H9 (cell line): ENCODE measurements around the gene SLX4. TPM values are rescaled to one million over a fixed set of nuclear protein-coding genes. Genes with fewer than 3 reads are reported as not detected.

Source experiments
- DNase-seq: peaks from one replicate; pipeline ENCODE4 v3.0.0-alpha.2; 2017
- H2AFZ ChIP-seq: one replicate; pipeline ENCODE4 v1.6.1; 2013; ENCODE audit warnings: mild to moderate bottlenecking, low read length, control low read depth, moderate library complexity
- H2AK5ac ChIP-seq: 2 replicates; pipeline ENCODE4 v1.6.1; 2013; ENCODE audit warnings: low read length, control low read depth, mixed read lengths; ENCODE audit not compliant: insufficient read length
- H2BK120ac ChIP-seq: one replicate; pipeline ENCODE4 v1.6.1; 2013; ENCODE audit warnings: low read depth, mild to moderate bottlenecking, low read length, control low read depth, inconsistent platforms; ENCODE audit not compliant: poor library complexity, severe bottlenecking
- H2BK12ac ChIP-seq: 2 replicates; pipeline ENCODE4 v1.6.1; 2013; ENCODE audit warnings: low read length, control low read depth, mixed read lengths, low read depth; ENCODE audit not compliant: insufficient read length
- H2BK15ac ChIP-seq: 2 replicates; pipeline ENCODE4 v1.6.1; 2013; ENCODE audit warnings: low read depth, low read length, control low read depth
- H2BK20ac ChIP-seq: one replicate; pipeline ENCODE4 v1.6.1; 2013; ENCODE audit warnings: low read depth, mild to moderate bottlenecking, low read length, control low read depth, inconsistent platforms; ENCODE audit not compliant: poor library complexity, severe bottlenecking
- H2BK5ac ChIP-seq: 2 replicates; pipeline ENCODE4 v1.6.1; 2013; ENCODE audit warnings: low read length, control low read depth, mixed read lengths; ENCODE audit not compliant: insufficient read length
- H3K14ac ChIP-seq: 2 replicates; pipeline ENCODE4 v1.6.1; 2013; ENCODE audit warnings: low read length, control low read depth; ENCODE audit not compliant: insufficient read depth
- H3K18ac ChIP-seq: 2 replicates; pipeline ENCODE4 v1.6.1; 2013; ENCODE audit warnings: low read depth, mild to moderate bottlenecking, mixed read lengths, low read length, control low read depth; ENCODE audit not compliant: insufficient read length
- H3K23ac ChIP-seq: 2 replicates; pipeline ENCODE4 v1.6.1; 2013; ENCODE audit warnings: low read length, control low read depth, mixed read lengths, low read depth; ENCODE audit not compliant: insufficient read length
- H3K23me2 ChIP-seq: 2 replicates; pipeline ENCODE4 v1.6.1; 2013; ENCODE audit warnings: low read depth, mild to moderate bottlenecking, mixed read lengths, low read length, control low read depth; ENCODE audit not compliant: insufficient read length, poor library complexity, severe bottlenecking
- H3K27ac ChIP-seq: 2 replicates; pipeline ENCODE4 v1.5.1; 2013; ENCODE audit warnings: low read length, control low read depth, mixed read lengths, low read depth; ENCODE audit not compliant: insufficient read length
- H3K27me3 ChIP-seq: 2 replicates; pipeline ENCODE4 v1.6.1; 2013; ENCODE audit warnings: low read length, control low read depth, inconsistent platforms; ENCODE audit not compliant: insufficient read depth
- H3K4ac ChIP-seq: 2 replicates; pipeline ENCODE4 v1.6.1; 2013; ENCODE audit warnings: low read depth, mild to moderate bottlenecking, control low read depth, inconsistent platforms, low read length, moderate library complexity
- H3K4me1 ChIP-seq: 2 replicates; pipeline ENCODE4 v1.6.1; 2013; ENCODE audit warnings: low read length, control low read depth, inconsistent platforms; ENCODE audit not compliant: insufficient read depth
- H3K4me2 ChIP-seq: 2 replicates; pipeline ENCODE4 v1.6.1; 2013; ENCODE audit warnings: low read length, control low read depth, mixed read lengths; ENCODE audit not compliant: insufficient read length, insufficient read depth
- H3K56ac ChIP-seq: 2 replicates; pipeline ENCODE4 v1.6.1; 2013; ENCODE audit warnings: low read depth, mild to moderate bottlenecking, mixed read lengths, low read length, control low read depth; ENCODE audit not compliant: insufficient read length
- H3K79me1 ChIP-seq: 2 replicates; pipeline ENCODE4 v1.6.1; 2013; ENCODE audit warnings: low read depth, mild to moderate bottlenecking, moderate library complexity, low read length, control low read depth, inconsistent platforms; ENCODE audit not compliant: insufficient read depth, poor library complexity, severe bottlenecking
- H3K79me2 ChIP-seq: 2 replicates; pipeline ENCODE4 v1.6.1; 2013; ENCODE audit warnings: low read length, control low read depth, inconsistent platforms; ENCODE audit not compliant: insufficient read depth
- H3K9ac ChIP-seq: 2 replicates; pipeline ENCODE4 v1.6.1; 2013; ENCODE audit warnings: low read length, control low read depth, mixed read lengths; ENCODE audit not compliant: insufficient read length; ENCODE audit errors: extremely low read depth
- H3K9me3 ChIP-seq: one replicate; pipeline ENCODE4 v1.6.1; 2013; ENCODE audit warnings: low read depth, low read length, inconsistent platforms; ENCODE audit not compliant: control insufficient read depth
- H3T11ph ChIP-seq: one replicate; pipeline ENCODE4 v1.6.1; 2013; ENCODE audit warnings: mild to moderate bottlenecking, low read length, control low read depth, inconsistent platforms
- H4K20me1 ChIP-seq: one replicate; pipeline ENCODE4 v1.6.1; 2013; ENCODE audit not compliant: control insufficient read depth, insufficient read length, insufficient read depth
- H4K5ac ChIP-seq: 2 replicates; pipeline ENCODE4 v1.6.1; 2013; ENCODE audit warnings: low read depth, mild to moderate bottlenecking, mixed read lengths, low read length, control low read depth; ENCODE audit not compliant: insufficient read length
- H4K8ac ChIP-seq: replicated peaks from 2 replicates; pipeline ENCODE4 v1.6.1; 2013; ENCODE audit warnings: low read length, control low read depth, mixed read lengths, low read depth; ENCODE audit not compliant: insufficient read length
- H4K91ac ChIP-seq: 2 replicates; pipeline ENCODE4 v1.6.1; 2013; ENCODE audit warnings: low read depth, mild to moderate bottlenecking, moderate library complexity, mixed read lengths, low read length, control low read depth; ENCODE audit not compliant: insufficient read length
- H3K27ac Mint-ChIP-seq, 3 experiments: 2 replicates in 2 of 3; 3 replicates in 1 of 3; pipeline ENCODE4 v1.8.0; 2020 to 2021; ENCODE audit warnings: mixed read lengths in 3 of 3, mild to moderate bottlenecking in 1 of 3, moderate library complexity in 1 of 3
- H3K27me3 Mint-ChIP-seq: 2 replicates; pipeline ENCODE4 v1.8.0; 2021; ENCODE audit warnings: low read depth, mild to moderate bottlenecking, moderate library complexity, mixed read lengths
- H3K36me3 Mint-ChIP-seq, 3 experiments: 2 replicates in 2 of 3; 3 replicates in 1 of 3; pipeline ENCODE4 v1.8.0; 2020 to 2021; ENCODE audit warnings: low read depth in 3 of 3, mixed read lengths in 3 of 3; ENCODE audit not compliant: insufficient read depth in 1 of 3
- H3K4me1 Mint-ChIP-seq, 2 experiments: 2 replicates each; pipeline ENCODE4 v1.8.0; 2020; ENCODE audit warnings: mixed read lengths in 2 of 2
- H3K4me3 Mint-ChIP-seq, 2 experiments: 2 replicates in 1 of 2; 3 replicates in 1 of 2; pipeline ENCODE4 v1.8.0; 2020 to 2021; ENCODE audit warnings: mild to moderate bottlenecking in 2 of 2, mixed read lengths in 2 of 2, moderate library complexity in 1 of 2
- H3K9me3 Mint-ChIP-seq, 2 experiments: 2 replicates in 1 of 2; 3 replicates in 1 of 2; pipeline ENCODE4 v1.8.0; 2020; ENCODE audit warnings: mild to moderate bottlenecking in 2 of 2, mixed read lengths in 2 of 2, moderate library complexity in 1 of 2
- CTCF ChIP-seq: fragments of 200-600 bp; sonication (generic); conservative IDR thresholded peaks from 3 replicates; pipeline ENCODE4 v1.8.0; 2021; ENCODE audit warnings: antibody characterized with exemption, mild to moderate bottlenecking
- WGBS: extraction: QIAGEN DNeasy Blood & Tissue Kit; methylation state at CpG from one replicate; pipeline ENCODE4 v1.1.7; 2013; ENCODE audit warnings: missing lambda C conversion rate, low lambda C conversion rate, mixed read lengths; ENCODE audit not compliant: insufficient read length; ENCODE audit errors: extremely low coverage; 5-methylcytosine and 5-hydroxymethylcytosine counted together
- total RNA-seq: library from RNA; stranded (reverse); gene quantifications from 2 replicates; pipeline ENCODE4 v1.2.1, GENCODE V29; 2021

Gene SLX4
- total RNA-seq, 1 experiment from 2014 or later: 9.9 TPM

- no peak overlapping the region; a peak in 1 of 7 replicates for H3K27ac Mint-ChIP-seq
- TF ChIP-seq CTCF: no peak
Measured at GRCh38 chr16:3575491-3575890, 35.9 kb downstream of the SLX4 start.

More at GRCh38 chr16:3575491-3575890, 35.9 kb downstream of the SLX4 start:
- Histone ChIP-seq H2BK12ac (no peak overlapping the region), H4K8ac (no peak overlapping the region), H2AK5ac (no peak overlapping the region), H3K14ac (no peak overlapping the region), H2BK20ac (no peak overlapping the region), H3K79me2 (no peaks in the 10 kb centered on the region), H3K9me3 (no peaks in the 10 kb centered on the region), H2BK5ac (no peak overlapping the region), H4K20me1 (no peaks in the 10 kb centered on the region), H4K91ac (no peak overlapping the region), H3K23ac (no peak overlapping the region), H3K56ac (no peak overlapping the region), H3K18ac (no peak overlapping the region), H2BK120ac (no peak overlapping the region), H3K27me3 (no peaks in the 10 kb centered on the region), H2BK15ac (no peak overlapping the region), H3K79me1 (no peaks in the 10 kb centered on the region), H2AFZ (no peak overlapping the region), H3K27ac (no peak overlapping the region), H3K4me2 (no peak overlapping the region), H3K4me1 (no peaks in the 10 kb centered on the region), H3T11ph (no peak overlapping the region), H3K9ac (no peak overlapping the region), H3K4ac (no peak overlapping the region), H4K5ac (no peak overlapping the region), H3K23me2 (no peaks in the 10 kb centered on the region)
- no peak overlapping the region for H3K4me3 Mint-ChIP-seq
- H3K27me3 Mint-ChIP-seq: no peaks in the 10 kb centered on the region; the same call in 1 of the 2 replicates
- DNase-seq: no peak
- no CpG with 5 or more reads among the region's 13 CpGs for WGBS
- H3K9me3 Mint-ChIP-seq: peaks cover 6 to 9% of the 10 kb centered on the region in 2 experiments
- H3K36me3 Mint-ChIP-seq: peaks cover 2 to 4% (median 2%) of the 10 kb centered on the region in 3 experiments; a peak in 4 of 7 replicates
- H3K4me1 Mint-ChIP-seq: peaks cover 8 to 24% of the 10 kb centered on the region in 2 experiments
